Endothelial cell of umbilical vein (primary cell): ENCODE data around the gene ZBTB7C. TPM values are rescaled to one million over a fixed set of nuclear protein-coding genes. Genes with fewer than 3 reads are reported as not detected.

ENCODE experiments used
- BruUV-seq: library from RNA; stranded (reverse); fragments of 400-500 nt; replicated peaks from 2 replicates; lab custom pipeline; 2021; lab: Mats Ljungman, UMichigan
- CTCF ChIA-PET: fragments of 300-600, 350-600 bp; sonication (Branson Sonifier 250); formaldehyde crosslinking; loops from one replicate; lab custom pipeline; 2021; ENCODE audit warnings: antibody characterized with exemption, inconsistent platforms; lab: Charles Lee
- POLR2A ChIA-PET: fragments of 300-600, 350-600 bp; sonication (Branson Sonifier 250); formaldehyde crosslinking; loops from one replicate; lab custom pipeline; 2021; ENCODE audit warnings: antibody characterized with exemption, inconsistent platforms; lab: Charles Lee
- DNase-seq: peaks from one replicate; pipeline ENCODE4 v3.0.0-alpha.2; 2011; ENCODE audit warnings: low read depth, low spot score
- FAIRE-seq: peaks from 2 replicates; lab custom pipeline; 2011; peaks lifted over from hg19 to GRCh38; lab: Jason Lieb, UNC
- H2AFZ ChIP-seq: 2 replicates; pipeline ENCODE4 v1.6.0; 2012; ENCODE audit warnings: low read depth, low read length, control low read depth, inconsistent platforms
- H3K27ac ChIP-seq: 2 replicates; pipeline ENCODE4 v1.5.1; 2011; ENCODE audit warnings: low read depth, mild to moderate bottlenecking, control low read depth, low read length, moderate library complexity; ENCODE audit not compliant: insufficient read depth
- H3K27me3 ChIP-seq, 2 experiments: 2 replicates each; pipeline versions ENCODE4 v1.6.0 to v1.6.1; 2011; ENCODE audit warnings: low read length in 2 of 2, mixed read lengths in 1 of 2; ENCODE audit not compliant: control insufficient read depth in 2 of 2, insufficient read depth in 2 of 2
- H3K36me3 ChIP-seq, 2 experiments: 2 replicates in 1 of 2; 3 replicates in 1 of 2; pipeline ENCODE4 v1.5.1; 2011; ENCODE audit warnings: low read length in 2 of 2, mild to moderate bottlenecking in 1 of 2, moderate library complexity in 1 of 2; ENCODE audit not compliant: control insufficient read depth in 2 of 2, insufficient read depth in 2 of 2; ENCODE audit errors: extremely low read depth in 1 of 2
- H3K4me1 ChIP-seq: 3 replicates; pipeline ENCODE4 v1.5.1; 2011; ENCODE audit warnings: mild to moderate bottlenecking, low read length; ENCODE audit not compliant: control insufficient read depth, insufficient read depth; ENCODE audit errors: extremely low read depth
- H3K4me2 ChIP-seq: 2 replicates; pipeline ENCODE4 v1.6.1; 2011; ENCODE audit warnings: low read length, control low read depth, mixed read lengths; ENCODE audit not compliant: insufficient read depth
- H3K4me3 ChIP-seq, 3 experiments: fragments of 200-600 bp in 1 of 3; sonication (generic), shearing (Covaris generic) in 1 of 3; replicated peaks in 1 of 3; 2 replicates each; pipeline ENCODE4 v1.5.1; 2011 to 2016; ENCODE audit warnings: control low read depth in 3 of 3, low read length in 3 of 3, mild to moderate bottlenecking in 2 of 3, inconsistent platforms in 1 of 3, low read depth in 1 of 3, moderate library complexity in 1 of 3; ENCODE audit not compliant: insufficient read depth in 1 of 3
- H3K79me2 ChIP-seq: 2 replicates; pipeline ENCODE4 v1.6.0; 2012; ENCODE audit warnings: low read length, inconsistent platforms; ENCODE audit not compliant: control insufficient read depth, insufficient read depth
- H3K9ac ChIP-seq: replicated peaks from 2 replicates; pipeline ENCODE3; 2011; ENCODE audit warnings: low read length, control low read depth; ENCODE audit not compliant: insufficient read depth; ENCODE audit errors: extremely low read depth
- H3K9me1 ChIP-seq: replicated peaks from 3 replicates; pipeline ENCODE4 v1.6.0; 2011; ENCODE audit warnings: mild to moderate bottlenecking, low read length; ENCODE audit not compliant: control insufficient read depth, insufficient read depth; ENCODE audit errors: extremely low read depth
- H3K9me3 ChIP-seq: replicated peaks from 2 replicates; pipeline ENCODE4 v1.5.1; 2012; ENCODE audit warnings: low read length, inconsistent platforms; ENCODE audit not compliant: control insufficient read depth, insufficient read depth
- H4K20me1 ChIP-seq: replicated peaks from 2 replicates; pipeline ENCODE3; 2011; ENCODE audit warnings: mild to moderate bottlenecking, low read length; ENCODE audit not compliant: control insufficient read depth, insufficient read depth; ENCODE audit errors: extremely low read depth
- EZH2 ChIP-seq: IDR thresholded peaks from 2 replicates; pipeline ENCODE4 v1.6.1; 2012; ENCODE audit warnings: borderline replicate concordance, low read depth, mild to moderate bottlenecking, moderate library complexity, low read length, inconsistent platforms; ENCODE audit not compliant: severe bottlenecking
- GATA2 ChIP-seq: IDR thresholded peaks from 2 replicates; pipeline ENCODE4 v1.7.0; 2011; ENCODE audit warnings: low read depth, mild to moderate bottlenecking, moderate library complexity, mixed read lengths, low read length; ENCODE audit not compliant: insufficient read length, insufficient read depth
- MAX ChIP-seq: IDR thresholded peaks from 2 replicates; pipeline ENCODE4 v1.6.1; 2011; ENCODE audit not compliant: insufficient read depth, insufficient read length
- MYC ChIP-seq: IDR thresholded peaks from one replicate; pipeline ENCODE4 v1.6.1; 2011; ENCODE audit warnings: mild to moderate bottlenecking, low read depth, low read length
- POLR2AphosphoS5 ChIP-seq: IDR thresholded peaks from 2 replicates; pipeline ENCODE4 v1.6.1; 2012; ENCODE audit warnings: low read depth, mild to moderate bottlenecking, control low read depth, low read length, moderate library complexity; ENCODE audit not compliant: insufficient read depth
- dilution Hi-C: fragments of 300-500 bp; cut with MboI; formaldehyde crosslinking; loops from one replicate; pipeline ENCODE4 v1.15.0; 2019; ENCODE audit warnings: low sequenced_read_pairs; ENCODE audit not compliant: extremely low pct_ligation_motif_present
- intact Hi-C: fragments of 100-400 bp; cut with micrococcal nuclease; formaldehyde crosslinking; loops from one replicate; pipeline ENCODE4 v1.10.0; 2022
- polyA plus RNA-seq, 4 experiments: library from polyadenylated mRNA; depleted of rRNA in 3 of 4; stranded (reverse) in 3 of 4; unstranded in 1 of 4; fragments of >200 nt; gene quantifications; 2 replicates each; pipeline versions ENCODE4 v1.2.1 to v1.2.3, GENCODE V29; 2011 to 2012; ENCODE audit warnings: missing spikeins in 1 of 4
- total RNA-seq: library from RNA; stranded (reverse); gene quantifications from 2 replicates; pipeline ENCODE4 v1.2.3, GENCODE V29; 2021

The ZBTB7C gene
- total and polyA plus RNA-seq, 2 donors (not counting 3 experiments of a cell fraction or from before 2014, with no cell fraction given): not detected

GRCh38 chr18:48179001-48179400 lies 230.2 kb downstream of the ZBTB7C start:
- Histone ChIP-seq H2AFZ (no peak overlapping the region), H4K20me1 (no peaks in the 10 kb centered on the region), H3K9ac (no peak overlapping the region), H3K4me2 (no peak overlapping the region), H3K4me3 (no peak overlapping the region), H3K27me3 (peaks cover 0 to 2% of the 10 kb centered on the region in 2 experiments), H3K9me3 (no peaks in the 10 kb centered on the region), H3K79me2 (no peaks in the 10 kb centered on the region), H3K27ac (no peak overlapping the region), H3K9me1 (no peaks in the 10 kb centered on the region), H3K4me1 (no peaks in the 10 kb centered on the region), H3K36me3 (no peaks in the 10 kb centered on the region)
- ChIA-PET CTCF (interaction anchor here (0.6 kb wide), 1 partner anchor 1000 kb away, joined by 3 read pairs; no protein-coding TSS in a partner anchor), POLR2A (no interaction called here)
- BruUV-seq: no TSS peak
- DNase-seq: no peak
- intact Hi-C loops: no loop called here
- FAIRE-seq: no peak
- dilution Hi-C loops: no loop called here
- no peak for TF ChIP-seq MAX
- no peak for TF ChIP-seq EZH2
- TF ChIP-seq MYC: no peak

GRCh38 chr18:48176909-48177308 lies 232.3 kb downstream of the ZBTB7C start:
- no peaks in the 10 kb centered on the region for H3K79me2 ChIP-seq
- TF ChIP-seq POLR2AphosphoS5 (no peak), EZH2 (no peak), GATA2 (no peak)
- dilution Hi-C loops (no loop called here), intact Hi-C loops (no loop called here)
- DNase-seq: no peak
- no peak overlapping the region for H2AFZ ChIP-seq
- H3K4me1 ChIP-seq: no peaks in the 10 kb centered on the region
- H3K9ac ChIP-seq: no peak overlapping the region
- ChIA-PET CTCF (no interaction called here), POLR2A (no interaction called here)
- no peaks in the 10 kb centered on the region for H3K9me3 ChIP-seq
- H3K4me2 ChIP-seq: no peak overlapping the region
- BruUV-seq: no TSS peak
- H3K4me3 ChIP-seq: no peak overlapping the region
- H3K27me3 ChIP-seq: peaks cover 0 to 2% of the 10 kb centered on the region in 2 experiments
- no peak overlapping the region for H3K27ac ChIP-seq
- no peaks in the 10 kb centered on the region for H3K9me1 ChIP-seq
- H4K20me1 ChIP-seq: no peaks in the 10 kb centered on the region
- no peak for FAIRE-seq
- no peaks in the 10 kb centered on the region for H3K36me3 ChIP-seq
